CD14-positive monocyte (primary cell): ENCODE results near the gene TNFRSF4. TPM values are rescaled to one million over a fixed set of nuclear protein-coding genes. Genes with fewer than 3 reads are reported as not detected.

ENCODE experiments used
- DNase-seq, 3 donors: peaks; one replicate each; pipeline ENCODE4 v3.0.0-alpha.2; 2011 to 2022
- H2AFZ ChIP-seq: 2 replicates; pipeline ENCODE4 v1.6.0; 2012; ENCODE audit warnings: mild to moderate bottlenecking, low read depth, low read length, inconsistent platforms; ENCODE audit not compliant: insufficient read depth, poor library complexity, severe bottlenecking
- H3K27ac ChIP-seq, 2 donors: 1 replicate in 1 of 2; 2 replicates in 1 of 2; pipeline ENCODE4 v1.5.1; 2012 to 2013; ENCODE audit warnings: low read length in 2 of 2, control low read depth in 1 of 2, inconsistent platforms in 1 of 2, low read depth in 1 of 2, mild to moderate bottlenecking in 1 of 2
- H3K27me3 ChIP-seq, 2 donors: one replicate each; pipeline versions ENCODE4 v1.6.0 to v1.6.1; 2011 to 2013; ENCODE audit warnings: low read length in 2 of 2; ENCODE audit not compliant: control insufficient read depth in 2 of 2, insufficient read depth in 2 of 2
- H3K36me3 ChIP-seq, 2 donors: replicated peaks in 1 of 2; 1 replicate in 1 of 2; 2 replicates in 1 of 2; pipeline versions ENCODE4 v1.5.1 to v1.6.1; 2012 to 2013; ENCODE audit warnings: low read length in 2 of 2, control low read depth in 1 of 2, inconsistent platforms in 1 of 2, mild to moderate bottlenecking in 1 of 2; ENCODE audit not compliant: insufficient read depth in 2 of 2, control insufficient read depth in 1 of 2
- H3K4me1 ChIP-seq, 2 donors: 1 replicate in 1 of 2; 2 replicates in 1 of 2; pipeline versions ENCODE4 v1.5.1 to v1.6.1; 2012 to 2013; ENCODE audit warnings: low read length in 2 of 2, control low read depth in 1 of 2, inconsistent platforms in 1 of 2, mild to moderate bottlenecking in 1 of 2, moderate library complexity in 1 of 2; ENCODE audit not compliant: insufficient read depth in 2 of 2, control insufficient read depth in 1 of 2
- H3K4me2 ChIP-seq: replicated peaks from 2 replicates; pipeline ENCODE3; 2012; ENCODE audit warnings: low read length, moderate library complexity, mild to moderate bottlenecking; ENCODE audit not compliant: poor library complexity, severe bottlenecking; ENCODE audit errors: extremely low read depth
- H3K4me3 ChIP-seq, 3 experiments: fragments of 200-600 bp in 1 of 3; sonication (generic) in 1 of 3; replicated peaks in 1 of 3; 1 replicate in 2 of 3; 2 replicates in 1 of 3; pipeline ENCODE4 v1.5.1; 2011 to 2013; ENCODE audit warnings: low read length in 3 of 3, mild to moderate bottlenecking in 3 of 3, control low read depth in 2 of 3, low read depth in 2 of 3, inconsistent platforms in 1 of 3, moderate library complexity in 1 of 3
- H3K79me2 ChIP-seq: 2 replicates; pipeline ENCODE4 v1.6.0; 2012; ENCODE audit warnings: mild to moderate bottlenecking, control low read depth, inconsistent platforms, low read length, moderate library complexity; ENCODE audit not compliant: insufficient read depth
- H3K9ac ChIP-seq: 2 replicates; pipeline ENCODE4 v1.6.0; 2017; ENCODE audit warnings: low read length, mild to moderate bottlenecking; ENCODE audit not compliant: insufficient read depth, poor library complexity, severe bottlenecking
- H3K9me3 ChIP-seq, 2 donors: replicated peaks in 1 of 2; 1 replicate in 1 of 2; 2 replicates in 1 of 2; pipeline versions ENCODE4 v1.5.1 to v1.6.1; 2012 to 2013; ENCODE audit warnings: low read length in 2 of 2, control low read depth in 1 of 2; ENCODE audit not compliant: control insufficient read depth in 1 of 2, insufficient read depth in 1 of 2
- H4K20me1 ChIP-seq: 2 replicates; pipeline ENCODE4 v1.6.0; 2012; ENCODE audit warnings: mild to moderate bottlenecking, low read length, control low read depth, moderate library complexity; ENCODE audit not compliant: insufficient read depth
- H3K27ac Mint-ChIP-seq, 7 donors: one replicate each; pipeline ENCODE4 v1.8.0; 2020; ENCODE audit warnings: mild to moderate bottlenecking in 7 of 7, mixed read lengths in 7 of 7, moderate library complexity in 6 of 7, inconsistent platforms in 2 of 7
- H3K27me3 Mint-ChIP-seq, 3 donors: one replicate each; pipeline ENCODE4 v1.8.0; 2021 to 2022; ENCODE audit warnings: low read depth in 3 of 3, mild to moderate bottlenecking in 3 of 3, mixed read lengths in 3 of 3, moderate library complexity in 3 of 3, inconsistent platforms in 1 of 3
- H3K36me3 Mint-ChIP-seq, 2 donors: one replicate each; pipeline ENCODE4 v1.8.0; 2020; ENCODE audit warnings: mixed read lengths in 2 of 2, inconsistent platforms in 1 of 2, mild to moderate bottlenecking in 1 of 2
- H3K4me1 Mint-ChIP-seq: one replicate; pipeline ENCODE4 v1.8.0; 2020; ENCODE audit warnings: mild to moderate bottlenecking, mixed read lengths
- H3K4me3 Mint-ChIP-seq, 2 donors: one replicate each; pipeline ENCODE4 v1.8.0; 2020; ENCODE audit warnings: mild to moderate bottlenecking in 2 of 2, mixed read lengths in 2 of 2, moderate library complexity in 1 of 2
- H3K9me3 Mint-ChIP-seq, 7 donors: one replicate each; pipeline ENCODE4 v1.8.0; 2020 to 2022; ENCODE audit warnings: mixed read lengths in 7 of 7, mild to moderate bottlenecking in 6 of 7, moderate library complexity in 6 of 7, inconsistent platforms in 2 of 7
- WGBS: methylation state at CpG from one replicate; pipeline ENCODE4 v1.1.5; 2013; ENCODE audit warnings: missing lambda C conversion rate; ENCODE audit not compliant: insufficient coverage; 5-methylcytosine and 5-hydroxymethylcytosine counted together
- intact Hi-C, 2 donors: fragments of 100-400 bp; cut with micrococcal nuclease; formaldehyde crosslinking; loops; one replicate each; pipeline versions ENCODE4 v1.15.0 to v1.15.1; 2023
- polyA plus RNA-seq, 3 donors: library from polyadenylated mRNA; depleted of rRNA in 1 of 3; unstranded in 2 of 3; stranded (reverse) in 1 of 3; fragments of 300-500 nt in 2 of 3; fragments of >200 nt in 1 of 3; fragmentation: Illumina TruSeq in 2 of 3; gene quantifications; 1 replicate in 2 of 3; 2 replicates in 1 of 3; pipeline ENCODE4 v1.2.3, GENCODE V29; 2012 to 2021
- TF ChIP-seq, protein P1 (sequence below): fragments of 200-600 bp; IDR thresholded peaks from one replicate; pipeline ENCODE4 v1.8.0; 2022; ENCODE audit warnings: antibody characterized with exemption, mild to moderate bottlenecking

TNFRSF4 gene
- polyA plus RNA-seq, 3 donors, result 0.05 TPM; not detected in 2

DNA sequence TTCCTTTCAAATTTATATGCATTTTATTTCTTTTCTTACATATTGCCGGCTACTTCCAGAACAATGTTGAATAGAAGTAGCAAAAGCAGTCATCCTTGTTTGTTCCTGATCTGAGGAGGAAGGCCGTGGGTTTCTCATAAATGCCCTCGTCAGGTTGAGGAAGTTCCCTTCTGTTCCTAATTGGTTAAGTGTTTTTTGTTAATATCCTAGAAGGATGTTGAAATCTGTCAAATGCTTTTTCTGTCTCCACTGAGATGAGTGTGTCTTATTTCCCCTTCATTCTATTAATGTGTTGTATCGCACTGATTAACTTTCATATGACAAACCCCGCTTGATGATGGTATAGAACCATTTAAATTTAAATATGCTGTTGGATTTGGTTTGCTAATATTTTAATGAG is 24.8 kb downstream of the TNFRSF4 start:
- no peak overlapping the region for H3K27ac ChIP-seq
- Mint-ChIP-seq H3K36me3 (no peaks in the 10 kb centered on the region), H3K9me3 (peaks cover 6 to 14% (median 11%) of the 10 kb centered on the region in 7 donors), H3K4me1 (peaks cover 9% of the 10 kb centered on the region), H3K27me3 (peaks cover 2 to 3% (median 2%) of the 10 kb centered on the region in 3 donors), H3K4me3 (peak overlapping the region in 1 of 2 donors; percentile 31), H3K27ac (peak overlapping the region in 4 of 7 donors; percentile 2 to 37 (median 28))
- H3K4me2 ChIP-seq, result no peak overlapping the region
- H2AFZ ChIP-seq, result no peak overlapping the region
- no peaks in the 10 kb centered on the region for H3K27me3 ChIP-seq
- WGBS, result no CpG with 5 or more reads among the region's 5 CpGs
- intact Hi-C loops, result no loop called here
- no peaks in the 10 kb centered on the region for H3K36me3 ChIP-seq
- H3K9me3 ChIP-seq, result peaks cover 0 to 12% of the 10 kb centered on the region in 2 donors
- peaks cover 0 to 10% of the 10 kb centered on the region in 2 donors for H3K4me1 ChIP-seq
- H4K20me1 ChIP-seq, result no peaks in the 10 kb centered on the region
- no peak overlapping the region for H3K4me3 ChIP-seq
- DNase-seq, result peak; percentile 41 to 75 (median 43)
- H3K79me2 ChIP-seq, result no peaks in the 10 kb centered on the region
- TF ChIP-seq, protein P1, sequence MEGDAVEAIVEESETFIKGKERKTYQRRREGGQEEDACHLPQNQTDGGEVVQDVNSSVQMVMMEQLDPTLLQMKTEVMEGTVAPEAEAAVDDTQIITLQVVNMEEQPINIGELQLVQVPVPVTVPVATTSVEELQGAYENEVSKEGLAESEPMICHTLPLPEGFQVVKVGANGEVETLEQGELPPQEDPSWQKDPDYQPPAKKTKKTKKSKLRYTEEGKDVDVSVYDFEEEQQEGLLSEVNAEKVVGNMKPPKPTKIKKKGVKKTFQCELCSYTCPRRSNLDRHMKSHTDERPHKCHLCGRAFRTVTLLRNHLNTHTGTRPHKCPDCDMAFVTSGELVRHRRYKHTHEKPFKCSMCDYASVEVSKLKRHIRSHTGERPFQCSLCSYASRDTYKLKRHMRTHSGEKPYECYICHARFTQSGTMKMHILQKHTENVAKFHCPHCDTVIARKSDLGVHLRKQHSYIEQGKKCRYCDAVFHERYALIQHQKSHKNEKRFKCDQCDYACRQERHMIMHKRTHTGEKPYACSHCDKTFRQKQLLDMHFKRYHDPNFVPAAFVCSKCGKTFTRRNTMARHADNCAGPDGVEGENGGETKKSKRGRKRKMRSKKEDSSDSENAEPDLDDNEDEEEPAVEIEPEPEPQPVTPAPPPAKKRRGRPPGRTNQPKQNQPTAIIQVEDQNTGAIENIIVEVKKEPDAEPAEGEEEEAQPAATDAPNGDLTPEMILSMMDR, result no peak
- no peak overlapping the region for H3K9ac ChIP-seq

GRCh38 chr1:1187938-1188337 is 26.0 kb downstream of the TNFRSF4 start:
- H3K9me3 ChIP-seq, result peaks cover 0 to 7% of the 10 kb centered on the region in 2 donors
- H3K4me3 ChIP-seq, result no peak overlapping the region
- H3K27me3 Mint-ChIP-seq, result peaks cover 3 to 8% (median 3%) of the 10 kb centered on the region in 3 donors
- no peaks in the 10 kb centered on the region for H4K20me1 ChIP-seq
- H3K79me2 ChIP-seq, result no peaks in the 10 kb centered on the region
- H3K27ac ChIP-seq, result no peak overlapping the region
- no peak overlapping the region for H3K4me2 ChIP-seq
- H2AFZ ChIP-seq, result no peak overlapping the region
- DNase-seq, result no peak
- H3K9me3 Mint-ChIP-seq, result peaks cover 4 to 11% (median 6%) of the 10 kb centered on the region in 7 donors
- no peaks in the 10 kb centered on the region for H3K36me3 Mint-ChIP-seq
- no peaks in the 10 kb centered on the region for H3K27me3 ChIP-seq
- peaks cover under 1 to 10% of the 10 kb centered on the region in 2 donors for H3K4me1 ChIP-seq
- intact Hi-C loops, result no loop called here
- H3K4me1 Mint-ChIP-seq, result peaks cover 9% of the 10 kb centered on the region
- H3K4me3 Mint-ChIP-seq, result no peak overlapping the region
- H3K27ac Mint-ChIP-seq, result no peak overlapping the region
- H3K9ac ChIP-seq, result no peak overlapping the region
- TF ChIP-seq, protein P1, result no peak
- no peaks in the 10 kb centered on the region for H3K36me3 ChIP-seq
